NCI-H2227 treated with DMSO at 0.1 percent for 48 hours (cell line): ENCODE data around the gene ZBTB16.

Source experiments
- DNase-seq: peaks from one replicate; lab custom pipeline; 2025; lab: John Stamatoyannopoulos, UW

Gene ZBTB16

GRCh38 chr11:114261791-114262190 is 202.3 kb downstream of the ZBTB16 start:
- no peak for DNase-seq

DNA sequence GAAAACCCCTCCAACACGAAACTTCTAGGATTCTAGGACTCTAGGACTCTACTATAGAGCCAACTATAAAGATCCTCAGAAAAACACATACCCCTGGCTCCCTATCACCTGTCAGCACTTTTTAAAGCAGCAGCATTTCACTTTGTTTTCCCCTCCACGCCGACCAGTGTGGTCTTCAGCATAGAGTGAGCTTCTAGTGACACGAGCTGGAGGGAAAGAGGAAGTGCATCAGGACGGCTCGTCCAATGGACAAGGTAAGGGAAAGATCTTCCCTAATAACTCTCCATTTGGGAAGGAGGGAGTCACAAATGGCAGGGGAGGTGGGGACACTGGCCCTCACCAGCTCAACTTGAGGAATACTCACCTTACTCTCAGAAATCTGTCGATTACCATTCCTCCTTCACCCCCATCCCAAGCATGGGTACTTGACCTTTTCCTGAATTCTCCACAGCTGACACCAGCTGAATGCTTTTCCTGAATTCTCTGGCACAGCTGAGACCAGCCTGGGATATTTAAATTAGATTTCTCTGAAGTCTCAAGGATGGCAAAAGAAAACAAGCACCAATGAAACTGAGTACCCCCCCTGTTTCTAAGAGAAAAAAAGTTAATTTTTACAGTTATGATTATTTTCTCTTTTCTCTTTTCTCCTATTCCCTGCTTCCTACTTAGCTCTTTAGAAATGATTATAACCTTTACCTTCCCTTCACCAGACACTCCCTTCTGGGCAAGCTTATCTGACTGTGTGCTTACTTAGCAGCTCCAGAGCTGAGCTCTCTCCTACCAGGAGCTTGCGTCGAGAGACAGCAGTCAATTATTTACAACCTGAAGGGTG is 203.4 kb downstream of the ZBTB16 start:
- peak; percentile 69 for DNase-seq

- no peak for DNase-seq
Observed at GRCh38 chr11:114263513-114264170, 204.1 kb downstream of the ZBTB16 start.

- no peak for DNase-seq
Observed at GRCh38 chr11:114264381-114264780, 204.9 kb downstream of the ZBTB16 start.

DNA sequence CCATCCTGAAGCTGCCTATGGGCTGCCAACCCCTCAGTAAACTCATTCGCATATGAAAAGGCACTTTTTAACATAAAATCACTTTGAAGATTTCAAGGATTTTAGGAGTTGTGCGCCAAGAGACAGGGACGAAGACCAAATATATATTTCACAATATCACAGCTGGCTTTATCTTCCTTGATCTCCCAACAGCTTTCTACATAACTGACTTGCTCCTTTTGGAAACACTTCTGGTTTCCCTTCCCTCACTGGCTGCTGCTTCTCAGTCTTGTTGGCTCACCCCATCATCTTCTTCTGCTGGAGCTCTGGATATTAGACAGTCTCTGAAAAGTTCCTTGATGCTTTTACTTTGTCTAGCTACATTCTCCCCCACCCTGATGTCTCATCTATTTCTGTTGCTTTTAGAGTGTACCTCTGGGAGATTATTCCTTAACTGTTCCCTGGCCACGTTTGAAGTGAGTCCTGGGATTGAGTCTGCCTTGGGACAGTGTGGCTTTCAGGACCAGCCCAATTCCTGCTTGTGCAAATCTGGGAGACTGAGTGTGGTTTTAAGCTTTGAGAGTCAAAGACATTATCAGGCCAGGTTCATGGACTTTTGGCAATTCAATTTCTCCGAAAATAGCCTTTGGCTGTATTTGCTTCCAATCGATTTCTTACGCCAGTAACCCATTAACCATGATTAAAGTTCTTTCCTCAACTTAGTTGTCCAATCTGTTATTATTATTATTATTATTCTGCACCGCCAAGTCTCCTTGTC is 205.8 kb downstream of the ZBTB16 start:
- DNase-seq = no peak

DNA sequence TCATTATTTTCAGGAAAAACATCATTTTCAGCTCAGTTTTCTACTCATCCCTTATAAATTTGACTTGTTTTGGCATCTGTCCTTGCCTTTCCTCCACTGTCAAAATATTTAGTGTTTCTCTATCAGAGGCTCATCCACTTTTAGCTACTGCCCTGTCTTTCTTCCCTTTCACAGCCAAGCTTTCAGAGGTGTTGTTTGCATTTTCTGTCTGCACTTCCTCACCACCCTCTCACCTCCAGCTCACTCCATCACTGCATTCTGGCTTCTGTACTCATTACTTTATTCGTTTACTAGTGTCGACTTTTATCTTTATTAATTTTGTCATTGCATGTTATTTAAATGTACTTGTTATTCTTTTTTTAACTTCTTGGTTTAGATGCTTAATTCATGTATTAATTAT is 210.0 kb downstream of the ZBTB16 start:
- no peak for DNase-seq

DNA sequence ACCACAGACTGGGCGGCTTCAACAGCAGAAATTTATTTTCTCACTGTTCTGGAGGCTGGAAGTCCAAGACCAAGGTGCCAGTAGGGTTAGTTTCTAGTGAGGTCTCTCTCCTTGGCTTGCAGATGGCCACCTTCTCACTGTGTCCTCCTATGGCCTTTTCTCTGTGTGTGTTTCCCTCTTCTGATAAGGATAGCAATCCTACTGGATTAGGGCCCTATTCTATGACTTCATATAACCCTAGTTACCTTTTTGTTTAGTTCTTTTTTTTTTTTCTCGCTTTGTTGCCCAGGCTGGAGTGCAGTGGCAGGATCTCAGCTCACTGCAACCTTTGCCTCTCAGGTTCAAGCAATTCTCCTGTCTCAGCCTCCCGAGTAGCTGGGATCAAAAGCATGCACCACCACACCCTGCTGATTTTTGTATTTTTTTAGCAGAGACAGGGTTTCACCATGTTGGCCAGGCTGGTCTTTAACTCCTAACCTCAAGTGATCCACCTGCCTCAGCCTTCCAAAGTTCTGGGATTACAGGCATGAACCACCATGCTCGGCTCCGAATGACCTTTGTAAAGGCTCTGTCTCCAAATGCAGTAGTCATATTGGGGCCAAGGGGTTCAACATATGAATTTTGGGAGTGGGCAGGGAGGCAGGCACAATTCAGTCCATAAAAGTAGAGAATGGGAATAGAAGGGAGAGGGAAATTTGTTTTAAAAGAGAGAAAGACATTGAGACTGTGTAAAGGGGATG is 211.2 kb downstream of the ZBTB16 start:
- DNase-seq = no peak

GRCh38 chr11:114271316-114271715 is 211.8 kb downstream of the ZBTB16 start:
- no peak for DNase-seq

DNA sequence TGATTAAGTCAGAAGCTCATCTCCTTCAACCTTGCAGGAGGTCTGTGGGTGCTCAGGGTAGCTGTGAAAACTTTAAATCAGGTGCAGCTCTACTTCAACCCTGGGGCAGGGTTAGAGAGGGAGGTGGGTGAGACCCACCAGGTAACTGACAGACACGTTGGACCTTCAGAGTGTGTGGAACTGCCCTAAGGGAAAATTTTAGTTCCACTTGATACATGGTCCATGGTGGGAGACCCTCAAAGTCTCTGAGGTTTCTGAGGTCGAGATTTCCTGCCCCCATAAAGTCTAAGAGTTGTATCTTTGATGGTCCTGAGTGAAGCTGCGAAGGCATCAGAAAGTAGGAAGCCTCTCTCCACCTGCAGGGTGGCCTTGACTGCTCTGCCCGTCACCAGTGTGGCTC is 212.8 kb downstream of the ZBTB16 start:
- no peak for DNase-seq

GRCh38 chr11:114273071-114273470 is 213.6 kb downstream of the ZBTB16 start:
- no peak for DNase-seq

DNA sequence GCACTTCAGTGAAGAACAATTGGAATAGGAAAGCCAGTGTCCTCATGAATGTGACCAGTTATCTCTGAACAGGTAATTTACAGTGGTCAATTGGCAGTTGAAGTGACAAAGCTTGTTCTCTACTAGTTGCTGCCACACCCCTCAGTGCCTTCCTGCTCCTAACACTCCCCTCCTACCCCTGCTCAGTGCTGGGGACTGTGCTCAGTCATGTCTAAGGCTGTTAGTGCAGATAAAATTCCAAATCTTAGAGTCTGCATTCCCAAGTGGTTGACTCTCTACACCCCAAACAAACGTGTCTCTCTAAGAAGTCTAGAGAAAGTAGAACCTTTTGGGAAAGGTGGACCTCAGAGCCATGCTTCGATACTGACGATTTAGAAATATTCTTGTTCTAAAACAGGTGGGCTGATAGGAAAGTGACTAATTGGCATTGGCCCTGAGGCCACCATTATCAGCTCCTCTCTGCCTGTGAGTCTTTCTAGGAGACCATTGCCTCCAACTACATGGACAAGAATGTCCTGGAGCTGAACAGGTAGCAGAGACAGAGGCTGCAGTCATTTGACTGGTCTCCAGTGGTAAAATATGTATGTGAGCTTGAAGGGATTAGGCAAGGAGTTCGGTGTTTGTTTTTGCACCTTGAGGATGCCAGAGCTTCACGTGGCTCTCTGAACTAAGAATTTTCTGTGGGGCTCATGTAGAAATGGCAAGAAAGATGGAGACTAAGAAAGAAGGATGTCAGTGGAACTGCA is 214.6 kb downstream of the ZBTB16 start:
- no peak for DNase-seq

DNA sequence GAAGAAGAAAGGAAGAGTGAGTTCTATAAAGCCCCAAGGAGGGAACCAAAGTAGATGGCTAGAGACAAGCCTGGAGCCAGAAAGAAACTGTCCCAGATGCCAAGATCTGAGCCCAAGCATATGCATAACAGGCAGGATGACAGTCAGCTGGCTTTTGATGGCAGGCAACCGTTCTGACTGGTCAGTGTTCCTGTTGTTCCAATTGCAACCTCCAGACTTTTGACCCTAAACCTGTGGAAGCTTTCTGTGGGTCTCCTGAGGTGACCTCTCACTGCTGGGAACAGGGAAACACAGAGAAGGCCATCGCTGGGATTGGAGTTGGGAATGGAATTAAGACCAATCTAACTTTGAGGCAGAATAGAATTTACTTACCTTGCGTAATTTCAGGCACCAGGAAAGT is 215.1 kb downstream of the ZBTB16 start:
- DNase-seq = no peak

DNA sequence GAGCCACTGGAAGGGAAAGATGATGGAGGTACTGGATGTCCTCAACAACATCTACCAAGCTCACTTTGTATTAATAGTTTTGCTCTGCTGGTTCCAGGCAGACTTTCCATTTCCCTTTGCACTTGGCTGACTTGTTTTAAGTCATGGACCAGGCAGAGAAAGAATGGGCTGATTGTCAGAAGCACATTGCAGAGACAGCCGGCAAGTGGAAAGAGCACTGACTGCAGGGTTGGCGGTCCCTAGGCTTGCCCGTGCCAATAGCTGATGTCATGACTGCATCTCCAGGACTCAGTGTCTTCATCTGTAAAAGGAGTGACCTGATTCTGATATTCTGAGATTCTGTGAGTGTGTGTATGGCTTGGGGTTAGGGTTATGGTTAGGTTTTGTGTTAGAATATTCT is 215.8 kb downstream of the ZBTB16 start:
- no peak for DNase-seq

GRCh38 chr11:114276077-114276476 is 216.6 kb downstream of the ZBTB16 start:
- DNase-seq = no peak

- DNase-seq = no peak
Observed at GRCh38 chr11:114277637-114278341, 218.3 kb downstream of the ZBTB16 start.

GRCh38 chr11:114278342-114279065 is 219.0 kb downstream of the ZBTB16 start:
- no peak for DNase-seq

- no peak for DNase-seq
Observed at GRCh38 chr11:114279792-114280546, 220.5 kb downstream of the ZBTB16 start.

GRCh38 chr11:114280696-114281095 is 221.2 kb downstream of the ZBTB16 start:
- peak; percentile 42 for DNase-seq

- no peak for DNase-seq
Observed at GRCh38 chr11:114281388-114281956, 222.0 kb downstream of the ZBTB16 start.
